Mucosa of descending colon (tissue), 3 donors: ENCODE measurements around the gene PIGL. TPM values are rescaled to one million over a fixed set of nuclear protein-coding genes. Genes with fewer than 3 reads are reported as not detected.
"Not testable (repeated sequence)": the region's sequence is repeated elsewhere in the genome, so short reads cannot be mapped to it uniquely, and the experiment has no call there.

ENCODE experiments used
- ATAC-seq: fragments of 200-7000 bp; cut with Tn5 transposase; one replicate; pipeline ENCODE4 v1.9.1; 2020; ENCODE audit warnings: mild to moderate bottlenecking, moderate library complexity
- DNase-seq, 3 donors: peaks; one replicate each; pipeline ENCODE4 v3.0.0-alpha.2; 2020
- H3K36me3 ChIP-seq: fragments of 200-600 bp; one replicate; pipeline ENCODE4 v1.8.0; 2021; ENCODE audit warnings: low read depth, mild to moderate bottlenecking
- H3K4me1 ChIP-seq: fragments of 200-600 bp; one replicate; pipeline ENCODE4 v1.8.0; 2021; ENCODE audit warnings: low read depth, mild to moderate bottlenecking
- H3K4me3 ChIP-seq: fragments of 200-600 bp; one replicate; pipeline ENCODE4 v1.8.0; 2021; ENCODE audit warnings: mild to moderate bottlenecking
- H3K9me3 ChIP-seq: fragments of 200-600 bp; one replicate; pipeline ENCODE4 v1.8.0; 2021; ENCODE audit warnings: mild to moderate bottlenecking
- CTCF ChIP-seq: fragments of 200-600 bp; IDR thresholded peaks from one replicate; pipeline ENCODE4 v1.8.0; 2022; ENCODE audit warnings: antibody characterized with exemption, mild to moderate bottlenecking
- intact Hi-C, 2 donors: fragments of 100-400 bp; cut with DNase I in 1 of 2; cut with micrococcal nuclease in 1 of 2; formaldehyde crosslinking; loops; one replicate each; pipeline versions ENCODE4 v1.11.0 to v1.11.1; 2022; cut with DNase I, micrococcal nuclease
- total RNA-seq, 3 donors: library from RNA; stranded (reverse); fragmentation: NEBNext Ultra II Directional in 2 of 3; extraction: Animal tissue kit (Norgen Biotek cat#: 25700) in 2 of 3; gene quantifications; one replicate each; pipeline versions ENCODE4 v1.2.1 to v1.2.4, GENCODE V29; 2021 to 2023
- donor health status: DM: no; HTN: no; CAD: no; lungs with moderate emphysema.
- donor health status: DM: no; HTN: no; CAD: no.
- donor health status: DM: no; HTN: yes; CAD: no.

Gene PIGL
- total RNA-seq, 3 donors from 2014 or later: 28.2 to 51.8 (median 49.8) TPM

- ATAC-seq (no peak), DNase-seq (no peak)
- H3K4me3 ChIP-seq: no peak overlapping the region
- peaks cover 9% of the 10 kb centered on the region for H3K36me3 ChIP-seq
- H3K9me3 ChIP-seq: no peaks in the 10 kb centered on the region
- H3K4me1 ChIP-seq: no peaks in the 10 kb centered on the region
- TF ChIP-seq CTCF: no peak
- intact Hi-C loops: no loop called here
Observed at GRCh38 chr17:16189791-16190348, 27.1 kb upstream of the PIGL start.

- TF ChIP-seq CTCF: no peak
- DNase-seq (no peak), ATAC-seq (no peak)
- no peaks in the 10 kb centered on the region for H3K4me1 ChIP-seq
- H3K4me3 ChIP-seq: no peak overlapping the region
- intact Hi-C loops: no loop called here
- no peaks in the 10 kb centered on the region for H3K9me3 ChIP-seq
- peaks cover 9% of the 10 kb centered on the region for H3K36me3 ChIP-seq
Observed at GRCh38 chr17:16190703-16191360, 26.2 kb upstream of the PIGL start.

GRCh38 chr17:16191604-16192003, 25.4 kb upstream of the PIGL start:
- H3K4me1 ChIP-seq: no peaks in the 10 kb centered on the region
- no peak for ATAC-seq
- H3K9me3 ChIP-seq: no peaks in the 10 kb centered on the region
- H3K4me3 ChIP-seq: no peak overlapping the region
- intact Hi-C loops: no loop called here
- TF ChIP-seq CTCF: no peak
- H3K36me3 ChIP-seq: peaks cover 9% of the 10 kb centered on the region
- DNase-seq: no peak

- H3K4me1 ChIP-seq, H3K4me3 ChIP-seq, ATAC-seq, DNase-seq, intact Hi-C loops, H3K36me3 ChIP-seq, H3K9me3 ChIP-seq: not testable (repeated sequence)
Observed at GRCh38 chr17:16194307-16194835, 22.6 kb upstream of the PIGL start.

- no peak overlapping the region for H3K4me3 ChIP-seq
- ATAC-seq: no peak
- intact Hi-C loops: no loop called here
- H3K36me3 ChIP-seq: no peaks in the 10 kb centered on the region
- peaks cover 27% of the 10 kb centered on the region for H3K4me1 ChIP-seq
- TF ChIP-seq CTCF: no peak
- no peaks in the 10 kb centered on the region for H3K9me3 ChIP-seq
- no peak for DNase-seq
Observed at GRCh38 chr17:16197276-16197675, 19.7 kb upstream of the PIGL start.

- ATAC-seq (no peak), DNase-seq (no peak)
- no peaks in the 10 kb centered on the region for H3K36me3 ChIP-seq
- H3K4me3 ChIP-seq: no peak overlapping the region
- intact Hi-C loops: no loop called here
- peaks cover 38% of the 10 kb centered on the region for H3K4me1 ChIP-seq
- TF ChIP-seq CTCF: no peak
- no peaks in the 10 kb centered on the region for H3K9me3 ChIP-seq
Observed at GRCh38 chr17:16199093-16199492, 17.9 kb upstream of the PIGL start.

- DNase-seq, H3K9me3 ChIP-seq, H3K36me3 ChIP-seq, intact Hi-C loops, H3K4me3 ChIP-seq, ATAC-seq: not testable (repeated sequence)
- peaks cover 49% of the 10 kb centered on the region for H3K4me1 ChIP-seq
Observed at GRCh38 chr17:16201693-16202131, 15.3 kb upstream of the PIGL start.

GRCh38 chr17:16202554-16203500, 14.2 kb upstream of the PIGL start:
- intact Hi-C loops, H3K4me3 ChIP-seq, H3K9me3 ChIP-seq, H3K36me3 ChIP-seq: not testable (repeated sequence)
- peaks cover 54% of the 10 kb centered on the region for H3K4me1 ChIP-seq
- ATAC-seq: peak; percentile 60
- peak in 1 of 3 donors; percentile 45 for DNase-seq
